MM.1S (cell line): ENCODE data around the gene MYLK3.
"Not testable (repeated sequence)": the region's sequence is repeated elsewhere in the genome, so short reads cannot be mapped to it uniquely, and the experiment has no call there.

Source experiments
- EZH2 ChIP-seq: fragments of 300-600 bp; sonication (generic); optimal IDR thresholded peaks from 2 replicates; pipeline ENCODE3; 2017; ENCODE audit warnings: low read depth, mild to moderate bottlenecking, antibody characterized with exemption, low read length, mixed read lengths
- EZH2phosphoT487 ChIP-seq: fragments of 300-600 bp; sonication (generic); IDR thresholded peaks from 2 replicates; pipeline ENCODE4 v1.6.1; 2018; ENCODE audit warnings: antibody characterized with exemption, low read length
- TF ChIP-seq, protein P1 (sequence below): fragments of 300-600 bp; sonication (generic); IDR thresholded peaks from 2 replicates; pipeline ENCODE4 v1.5.1; 2016; ENCODE audit warnings: antibody characterized with exemption, low read length, mixed read lengths

DNA sequence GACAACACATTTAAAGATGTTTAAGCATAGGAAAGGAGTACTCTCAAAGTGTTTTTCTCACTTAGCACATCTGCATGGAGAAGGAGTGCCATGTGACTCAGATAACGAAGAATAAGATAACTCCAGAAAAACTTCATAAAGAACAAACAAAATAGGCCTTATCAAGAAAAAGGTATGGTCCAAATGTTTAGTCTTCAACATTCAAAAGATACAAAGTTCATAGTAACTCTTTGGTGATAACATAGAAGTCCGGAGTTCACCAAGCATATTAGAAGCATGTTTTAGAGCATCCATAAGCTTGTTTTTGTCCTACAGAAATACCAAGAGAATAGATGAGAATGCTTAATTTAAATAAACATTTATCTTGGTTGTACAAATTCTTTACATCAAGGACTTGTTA, 66.3 kb downstream of the MYLK3 start:
- TF ChIP-seq EZH2phosphoT487, EZH2: not testable (repeated sequence)
- TF ChIP-seq, protein P1, sequence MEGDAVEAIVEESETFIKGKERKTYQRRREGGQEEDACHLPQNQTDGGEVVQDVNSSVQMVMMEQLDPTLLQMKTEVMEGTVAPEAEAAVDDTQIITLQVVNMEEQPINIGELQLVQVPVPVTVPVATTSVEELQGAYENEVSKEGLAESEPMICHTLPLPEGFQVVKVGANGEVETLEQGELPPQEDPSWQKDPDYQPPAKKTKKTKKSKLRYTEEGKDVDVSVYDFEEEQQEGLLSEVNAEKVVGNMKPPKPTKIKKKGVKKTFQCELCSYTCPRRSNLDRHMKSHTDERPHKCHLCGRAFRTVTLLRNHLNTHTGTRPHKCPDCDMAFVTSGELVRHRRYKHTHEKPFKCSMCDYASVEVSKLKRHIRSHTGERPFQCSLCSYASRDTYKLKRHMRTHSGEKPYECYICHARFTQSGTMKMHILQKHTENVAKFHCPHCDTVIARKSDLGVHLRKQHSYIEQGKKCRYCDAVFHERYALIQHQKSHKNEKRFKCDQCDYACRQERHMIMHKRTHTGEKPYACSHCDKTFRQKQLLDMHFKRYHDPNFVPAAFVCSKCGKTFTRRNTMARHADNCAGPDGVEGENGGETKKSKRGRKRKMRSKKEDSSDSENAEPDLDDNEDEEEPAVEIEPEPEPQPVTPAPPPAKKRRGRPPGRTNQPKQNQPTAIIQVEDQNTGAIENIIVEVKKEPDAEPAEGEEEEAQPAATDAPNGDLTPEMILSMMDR = not testable (repeated sequence)
